Neural cell (in vitro differentiated cells): ENCODE results near the gene FOXO4.

Experiments used
- CTCF ChIP-seq: fragments of 450-650 bp; IDR thresholded peaks from 2 replicates; pipeline ENCODE4 v1.5.1; 2014; ENCODE audit warnings: antibody characterized with exemption, mild to moderate bottlenecking, moderate library complexity; ENCODE audit not compliant: poor library complexity, severe bottlenecking
- EP300 ChIP-seq: fragments of 450-650 bp; conservative IDR thresholded peaks from 2 replicates; pipeline ENCODE4 v1.6.1; 2014; ENCODE audit warnings: antibody characterized with exemption, mild to moderate bottlenecking, moderate library complexity; ENCODE audit not compliant: poor library complexity, severe bottlenecking
- EZH2 ChIP-seq: fragments of 200-600, 300-800 bp; shearing (Covaris generic), sonication (generic); IDR thresholded peaks from 2 replicates; pipeline ENCODE4 v1.6.1; 2014; ENCODE audit warnings: antibody characterized with exemption, low read length, borderline replicate concordance, mild to moderate bottlenecking; ENCODE audit not compliant: insufficient read depth, poor library complexity, severe bottlenecking
- MXI1 ChIP-seq: fragments of 450-650 bp; conservative IDR thresholded peaks from 2 replicates; pipeline ENCODE4 v1.6.1; 2014; ENCODE audit warnings: antibody characterized with exemption, mild to moderate bottlenecking; ENCODE audit not compliant: poor library complexity, severe bottlenecking
- POLR2AphosphoS5 ChIP-seq: IDR thresholded peaks from 2 replicates; pipeline ENCODE4 v1.6.1; 2012
- RAD21 ChIP-seq: fragments of 450-650 bp; conservative IDR thresholded peaks from 2 replicates; pipeline ENCODE4 v1.6.1; 2014; ENCODE audit warnings: antibody characterized with exemption, mild to moderate bottlenecking, moderate library complexity
- REST ChIP-seq: IDR thresholded peaks from 2 replicates; pipeline ENCODE4 v1.6.1; 2012; ENCODE audit warnings: borderline replicate concordance
- SMC3 ChIP-seq: fragments of 450-650 bp; conservative IDR thresholded peaks from 2 replicates; pipeline ENCODE4 v1.6.1; 2014; ENCODE audit warnings: antibody characterized with exemption, mild to moderate bottlenecking, moderate library complexity; ENCODE audit not compliant: poor library complexity
- TAF1 ChIP-seq: IDR thresholded peaks from 2 replicates; pipeline ENCODE4 v1.6.1; 2012; ENCODE audit warnings: low read depth

- no peak for TF ChIP-seq CTCF
- TF ChIP-seq TAF1: no peak
- TF ChIP-seq EZH2: no peak
- no peak for TF ChIP-seq SMC3
- TF ChIP-seq MXI1: no peak
- no peak for TF ChIP-seq REST
- no peak for TF ChIP-seq EP300
- TF ChIP-seq POLR2AphosphoS5: no peak
- no peak for TF ChIP-seq RAD21
Observed at GRCh38 chrX:71095033-71095432, 618 bp upstream of the FOXO4 start.
